K562 (cell line): ENCODE data around the gene CDC25B. TPM values are rescaled to one million over a fixed set of nuclear protein-coding genes. Genes with fewer than 3 reads are reported as not detected.

Source experiments
- BRF1 ChIP-seq: IDR thresholded peaks from 3 replicates; pipeline ENCODE4 v1.6.1; 2011; ENCODE audit warnings: borderline replicate concordance, mild to moderate bottlenecking; ENCODE audit not compliant: insufficient read length; ENCODE audit errors: extremely low read depth
- CHD2 ChIP-seq: IDR thresholded peaks from 2 replicates; pipeline ENCODE4 v1.6.1; 2011; ENCODE audit warnings: low read depth, low read length
- ELF4 ChIP-seq: fragments of 450-650 bp; formaldehyde crosslinking; IDR thresholded peaks from 2 replicates; pipeline ENCODE4 v1.4.0; 2022; ENCODE audit warnings: missing genetic modification characterization
- ETV1 ChIP-seq: fragments of 450-650 bp; conservative IDR thresholded peaks from 2 replicates; pipeline ENCODE4 v1.6.1; 2016; ENCODE audit warnings: missing genetic modification characterization, control low read depth, low read depth, missing compliant biosample characterization
- EWSR1 ChIP-seq: fragments of 450-650 bp; IDR thresholded peaks from 2 replicates; pipeline ENCODE4 v1.6.1; 2018; ENCODE audit warnings: borderline replicate concordance, mild to moderate bottlenecking, low read depth, moderate library complexity; ENCODE audit not compliant: partially characterized antibody
- GABPB2 ChIP-seq: fragments of 250-450 bp; sonication (Bioruptor Pico); conservative IDR thresholded peaks from 2 replicates; pipeline ENCODE4 v1.5.1; 2021; ENCODE audit warnings: mild to moderate bottlenecking
- HOXB6 ChIP-seq: fragments of 250-450 bp; sonication (Bioruptor Pico); IDR thresholded peaks from 2 replicates; pipeline ENCODE4 v1.5.1; 2022; ENCODE audit warnings: mild to moderate bottlenecking, borderline replicate concordance
- JUND ChIP-seq, 2 experiments: IDR thresholded peaks; 2 replicates in 1 of 2; 3 replicates in 1 of 2; pipeline ENCODE4 v1.6.1; 2011; ENCODE audit warnings: borderline replicate concordance in 2 of 2, low read depth in 2 of 2, low read length in 2 of 2, improper control_type of control experiment in 1 of 2, missing biosample characterization in 1 of 2, missing genetic modification characterization in 1 of 2, missing genetic modification reagents in 1 of 2
- MAZ ChIP-seq, 2 experiments: fragments of 450-650 bp in 1 of 2; sonication (generic) in 1 of 2; formaldehyde crosslinking; IDR thresholded peaks in 1 of 2; conservative IDR thresholded peaks in 1 of 2; 2 replicates each; pipeline versions ENCODE4 v1.4.0 to v1.5.0; 2020; ENCODE audit warnings: mild to moderate bottlenecking in 1 of 2, missing genetic modification reagents in 1 of 2
- RB1 ChIP-seq: fragments of 450-650 bp; IDR thresholded peaks from 2 replicates; pipeline ENCODE4 v1.6.1; 2017; ENCODE audit warnings: low read depth, mild to moderate bottlenecking
- RBM25 ChIP-seq: fragments of 200-400 bp; formaldehyde crosslinking; IDR thresholded peaks from 2 replicates; pipeline ENCODE4 v1.6.1; 2018; ENCODE audit warnings: low read length, low read depth, moderate library complexity; ENCODE audit not compliant: severe bottlenecking
- SMARCE1 ChIP-seq: fragments of 450-650 bp; IDR thresholded peaks from 2 replicates; pipeline ENCODE4 v1.7.1; 2016; ENCODE audit warnings: mild to moderate bottlenecking
- ZC3H4 ChIP-seq: sonication (generic); formaldehyde crosslinking; IDR thresholded peaks from 2 replicates; pipeline ENCODE4 v1.9.0; 2021; ENCODE audit warnings: missing genetic modification reagents, borderline replicate concordance
- ZNF134 ChIP-seq: fragments of 250-450 bp; sonication (Bioruptor Pico); conservative IDR thresholded peaks from 2 replicates; pipeline ENCODE4 v1.4.0; 2020
- ZNF707 ChIP-seq: fragments of 250-450 bp; sonication (Bioruptor Pico); conservative IDR thresholded peaks from 2 replicates; pipeline ENCODE4 v1.8.0; 2022; ENCODE audit warnings: inconsistent platforms, mild to moderate bottlenecking, moderate library complexity
- polyA plus RNA-seq, 8 experiments: library from polyadenylated mRNA; depleted of rRNA in 4 of 8; stranded (reverse) in 5 of 8; unstranded in 3 of 8; fragments of >200 nt; fragmentation: Nextera tagmentation in 2 of 8; fragmentation: Illumina TruSeq in 1 of 8; extraction: Ambion mirVana in 2 of 8; extraction: Trizol in 1 of 8; gene quantifications; 2 replicates each; pipeline versions ENCODE4 v1.2.1 to v1.2.3, GENCODE V29; 2011 to 2014; ENCODE audit warnings: inconsistent platforms in 1 of 8, missing spikeins in 1 of 8
- total RNA-seq, 7 experiments: library from RNA; depleted of rRNA in 6 of 7; stranded (reverse); fragments of >200 nt in 6 of 7; fragmentation: Illumina TruSeq in 2 of 7; extraction: Trizol in 2 of 7; gene quantifications; 2 replicates each; pipeline versions ENCODE4 v1.2.1 to v1.2.3, GENCODE V29; 2011 to 2021; ENCODE audit warnings: low replicate concordance in 1 of 7
- TF ChIP-seq, protein P1 (sequence below): sonication (generic); formaldehyde crosslinking; IDR thresholded peaks from 2 replicates; pipeline ENCODE4 v1.5.0; 2020; ENCODE audit warnings: missing genetic modification reagents
- TF ChIP-seq, protein P2 (sequence below): fragments of 450-650 bp; formaldehyde crosslinking; IDR thresholded peaks from 2 replicates; pipeline ENCODE4 v1.4.0; 2020; ENCODE audit warnings: mild to moderate bottlenecking
- TF ChIP-seq, protein P3 (sequence below): fragments of 450-650 bp; IDR thresholded peaks from 2 replicates; pipeline ENCODE4 v1.6.1; 2016; ENCODE audit warnings: mild to moderate bottlenecking
- TF ChIP-seq, protein P4 (sequence below): IDR thresholded peaks from 3 replicates; pipeline ENCODE4 v1.6.1; 2011; ENCODE audit warnings: borderline replicate concordance, mild to moderate bottlenecking, moderate library complexity; ENCODE audit not compliant: insufficient read length; ENCODE audit errors: extremely low read depth

Gene CDC25B
- total and polyA plus RNA-seq, 9 of the 15 experiments (the other 6 are each of a cell fraction or from before 2014, with no cell fraction given), result 2.3 to 35.7 (median 9.5) TPM

DNA sequence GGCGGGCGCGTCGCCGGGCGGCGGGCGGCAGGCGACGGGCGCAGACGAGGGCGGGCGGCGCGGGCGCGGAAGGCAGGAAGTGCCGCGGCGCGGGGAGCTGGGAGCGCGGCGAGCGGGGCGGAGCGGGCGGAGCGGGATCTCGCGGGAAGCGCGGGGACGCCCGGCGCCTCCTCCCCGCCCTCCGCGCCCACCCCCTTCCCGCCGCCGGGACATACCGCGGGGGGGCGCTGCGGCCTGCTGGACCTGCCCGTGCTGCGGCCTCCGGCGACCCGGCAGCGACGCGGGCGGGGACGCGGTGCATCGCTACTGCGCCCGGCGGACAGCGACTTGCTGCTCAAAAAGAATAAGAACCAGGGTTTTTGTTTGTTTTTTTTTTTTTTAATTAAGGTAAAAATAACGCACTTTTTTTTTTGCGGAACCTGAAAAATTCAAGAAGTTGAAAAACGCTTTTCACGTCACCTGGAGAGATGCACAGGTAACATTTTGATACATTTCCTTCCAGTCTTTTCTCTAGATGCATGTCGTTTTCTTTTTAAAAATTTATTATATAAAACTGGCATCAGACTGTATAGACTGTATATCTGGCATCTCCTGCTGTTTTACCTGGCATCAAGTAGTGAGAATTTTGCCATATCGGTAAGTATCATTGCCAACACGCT lies 9.3 kb upstream of the CDC25B start, which contains the start of gene CENPB (continued):
- TF ChIP-seq EWSR1, result no peak
- TF ChIP-seq JUND (IDR thresholded peaks at IDR 0.05; ENCODE audit: borderline replicate concordance, low read depth, low read length), result no peak
- TF ChIP-seq JUND (tag; IDR thresholded peaks at IDR 0.05; ENCODE audit: borderline replicate concordance, low read depth, low read length), result no peak
- TF ChIP-seq CHD2, result peak; percentile 93
- no peak for TF ChIP-seq ZC3H4 (CRISPR knock-in tag)
- TF ChIP-seq BRF1, result no peak
- TF ChIP-seq ZNF707 (CRISPR knock-in tag), result no peak
- peak; percentile 63 to 84 for TF ChIP-seq MAZ (CRISPR knock-in tag; conservative IDR thresholded peaks at IDR 0.05 in 1 of 2, IDR thresholded peaks at IDR 0.05 in 1 of 2)
- no peak for TF ChIP-seq SMARCE1
- TF ChIP-seq ELF4 (CRISPR knock-in tag), result no peak
- TF ChIP-seq HOXB6 (CRISPR knock-in tag), result no peak
- TF ChIP-seq, protein P1, sequence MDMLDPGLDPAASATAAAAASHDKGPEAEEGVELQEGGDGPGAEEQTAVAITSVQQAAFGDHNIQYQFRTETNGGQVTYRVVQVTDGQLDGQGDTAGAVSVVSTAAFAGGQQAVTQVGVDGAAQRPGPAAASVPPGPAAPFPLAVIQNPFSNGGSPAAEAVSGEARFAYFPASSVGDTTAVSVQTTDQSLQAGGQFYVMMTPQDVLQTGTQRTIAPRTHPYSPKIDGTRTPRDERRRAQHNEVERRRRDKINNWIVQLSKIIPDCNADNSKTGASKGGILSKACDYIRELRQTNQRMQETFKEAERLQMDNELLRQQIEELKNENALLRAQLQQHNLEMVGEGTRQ (CRISPR knock-in tag), result no peak
- no peak for TF ChIP-seq ETV1 (tag)
- TF ChIP-seq, protein P2, sequence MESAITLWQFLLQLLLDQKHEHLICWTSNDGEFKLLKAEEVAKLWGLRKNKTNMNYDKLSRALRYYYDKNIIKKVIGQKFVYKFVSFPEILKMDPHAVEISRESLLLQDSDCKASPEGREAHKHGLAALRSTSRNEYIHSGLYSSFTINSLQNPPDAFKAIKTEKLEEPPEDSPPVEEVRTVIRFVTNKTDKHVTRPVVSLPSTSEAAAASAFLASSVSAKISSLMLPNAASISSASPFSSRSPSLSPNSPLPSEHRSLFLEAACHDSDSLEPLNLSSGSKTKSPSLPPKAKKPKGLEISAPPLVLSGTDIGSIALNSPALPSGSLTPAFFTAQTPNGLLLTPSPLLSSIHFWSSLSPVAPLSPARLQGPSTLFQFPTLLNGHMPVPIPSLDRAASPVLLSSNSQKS (CRISPR knock-in tag), result no peak
- TF ChIP-seq, protein P3, sequence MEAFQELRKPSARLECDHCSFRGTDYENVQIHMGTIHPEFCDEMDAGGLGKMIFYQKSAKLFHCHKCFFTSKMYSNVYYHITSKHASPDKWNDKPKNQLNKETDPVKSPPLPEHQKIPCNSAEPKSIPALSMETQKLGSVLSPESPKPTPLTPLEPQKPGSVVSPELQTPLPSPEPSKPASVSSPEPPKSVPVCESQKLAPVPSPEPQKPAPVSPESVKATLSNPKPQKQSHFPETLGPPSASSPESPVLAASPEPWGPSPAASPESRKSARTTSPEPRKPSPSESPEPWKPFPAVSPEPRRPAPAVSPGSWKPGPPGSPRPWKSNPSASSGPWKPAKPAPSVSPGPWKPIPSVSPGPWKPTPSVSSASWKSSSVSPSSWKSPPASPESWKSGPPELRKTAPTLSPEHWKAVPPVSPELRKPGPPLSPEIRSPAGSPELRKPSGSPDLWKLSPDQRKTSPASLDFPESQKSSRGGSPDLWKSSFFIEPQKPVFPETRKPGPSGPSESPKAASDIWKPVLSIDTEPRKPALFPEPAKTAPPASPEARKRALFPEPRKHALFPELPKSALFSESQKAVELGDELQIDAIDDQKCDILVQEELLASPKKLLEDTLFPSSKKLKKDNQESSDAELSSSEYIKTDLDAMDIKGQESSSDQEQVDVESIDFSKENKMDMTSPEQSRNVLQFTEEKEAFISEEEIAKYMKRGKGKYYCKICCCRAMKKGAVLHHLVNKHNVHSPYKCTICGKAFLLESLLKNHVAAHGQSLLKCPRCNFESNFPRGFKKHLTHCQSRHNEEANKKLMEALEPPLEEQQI, result no peak
- no peak for TF ChIP-seq GABPB2 (CRISPR knock-in tag)
- TF ChIP-seq, protein P4, sequence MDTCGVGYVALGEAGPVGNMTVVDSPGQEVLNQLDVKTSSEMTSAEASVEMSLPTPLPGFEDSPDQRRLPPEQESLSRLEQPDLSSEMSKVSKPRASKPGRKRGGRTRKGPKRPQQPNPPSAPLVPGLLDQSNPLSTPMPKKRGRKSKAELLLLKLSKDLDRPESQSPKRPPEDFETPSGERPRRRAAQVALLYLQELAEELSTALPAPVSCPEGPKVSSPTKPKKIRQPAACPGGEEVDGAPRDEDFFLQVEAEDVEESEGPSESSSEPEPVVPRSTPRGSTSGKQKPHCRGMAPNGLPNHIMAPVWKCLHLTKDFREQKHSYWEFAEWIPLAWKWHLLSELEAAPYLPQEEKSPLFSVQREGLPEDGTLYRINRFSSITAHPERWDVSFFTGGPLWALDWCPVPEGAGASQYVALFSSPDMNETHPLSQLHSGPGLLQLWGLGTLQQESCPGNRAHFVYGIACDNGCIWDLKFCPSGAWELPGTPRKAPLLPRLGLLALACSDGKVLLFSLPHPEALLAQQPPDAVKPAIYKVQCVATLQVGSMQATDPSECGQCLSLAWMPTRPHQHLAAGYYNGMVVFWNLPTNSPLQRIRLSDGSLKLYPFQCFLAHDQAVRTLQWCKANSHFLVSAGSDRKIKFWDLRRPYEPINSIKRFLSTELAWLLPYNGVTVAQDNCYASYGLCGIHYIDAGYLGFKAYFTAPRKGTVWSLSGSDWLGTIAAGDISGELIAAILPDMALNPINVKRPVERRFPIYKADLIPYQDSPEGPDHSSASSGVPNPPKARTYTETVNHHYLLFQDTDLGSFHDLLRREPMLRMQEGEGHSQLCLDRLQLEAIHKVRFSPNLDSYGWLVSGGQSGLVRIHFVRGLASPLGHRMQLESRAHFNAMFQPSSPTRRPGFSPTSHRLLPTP, result no peak
- peak; percentile 91 for TF ChIP-seq RBM25
- peak; percentile 65; the same call in 1 of the 2 replicates for TF ChIP-seq RB1
- no peak for TF ChIP-seq ZNF134 (CRISPR knock-in tag)
